Stomach (tissue), 9 donors: Measurements from ENCODE around the gene UCK2. TPM values are rescaled to one million over a fixed set of nuclear protein-coding genes. Genes with fewer than 3 reads are reported as not detected.

Source experiments
- DNase-seq, 2 donors: peaks; one replicate each; pipeline versions ENCODE4 v3.0.0 to v3.0.0-alpha.2; 2013 to 2019
- H3K27ac ChIP-seq, 5 donors: fragments of 200-600 bp in 4 of 5; sonication (generic) in 4 of 5; one replicate each; pipeline ENCODE4 v1.5.1; 2013 to 2019; ENCODE audit warnings: mild to moderate bottlenecking in 1 of 5, moderate library complexity in 1 of 5
- H3K27me3 ChIP-seq, 3 donors: fragments of 200-600 bp; sonication (generic); one replicate each; pipeline ENCODE4 v1.5.1; 2017 to 2019; ENCODE audit warnings: mixed run types in 1 of 3
- H3K36me3 ChIP-seq, 4 donors: fragments of 200-600 bp; sonication (generic); 1 replicate in 3 of 4; 2 replicates in 1 of 4; pipeline ENCODE4 v1.5.1; 2016 to 2019
- H3K4me1 ChIP-seq, 4 donors: fragments of 200-600 bp; sonication (generic); one replicate each; pipeline ENCODE4 v1.5.1; 2016 to 2019
- H3K4me3 ChIP-seq, 4 donors: fragments of 200-600 bp; sonication (generic) in 3 of 4; one replicate each; pipeline ENCODE4 v1.5.1; 2016 to 2019; ENCODE audit warnings: mild to moderate bottlenecking in 1 of 4
- H3K9me3 ChIP-seq, 4 donors: fragments of 200-600 bp; sonication (generic); one replicate each; pipeline ENCODE4 v1.5.1; 2016 to 2019
- CTCF ChIP-seq, 7 experiments: fragments of 450-650 bp in 4 of 7; fragments of 200-600 bp in 3 of 7; sonication (generic) in 3 of 7; IDR thresholded peaks; one replicate each; pipeline ENCODE4 v1.5.1; 2016 to 2019; ENCODE audit warnings: antibody characterized with exemption in 7 of 7, control low read depth in 2 of 7, mild to moderate bottlenecking in 1 of 7
- EP300 ChIP-seq: sonication (generic); formaldehyde crosslinking; IDR thresholded peaks from one replicate; pipeline ENCODE4 v1.6.1; 2017; ENCODE audit warnings: antibody characterized with exemption
- POLR2A ChIP-seq, 4 donors: fragments of 450-650 bp; IDR thresholded peaks; one replicate each; pipeline ENCODE4 v1.6.1; 2016; ENCODE audit warnings: antibody characterized with exemption in 4 of 4, control low read depth in 2 of 4, mild to moderate bottlenecking in 1 of 4, moderate library complexity in 1 of 4
- POLR2AphosphoS5 ChIP-seq, 3 donors: sonication (generic); formaldehyde crosslinking; IDR thresholded peaks; one replicate each; pipeline ENCODE4 v1.6.1; 2016; ENCODE audit warnings: antibody characterized with exemption in 3 of 3
- whole genome bisulfite sequencing, 5 donors: extraction: QIAGEN DNeasy Blood & Tissue Kit in 3 of 5; methylation state at CpG; one replicate each; pipeline versions ENCODE4 v1.1.5 to v1.1.7; 2013 to 2018; 5-methylcytosine and 5-hydroxymethylcytosine counted together
- intact Hi-C: fragments of 100-400 bp; cut with DNase I; formaldehyde crosslinking; loops from one replicate; pipeline ENCODE4 v1.15.1; 2023; ENCODE audit warnings: low total_unique reads
- polyA plus RNA-seq, 3 donors: library from polyadenylated mRNA; stranded (reverse); fragments of 200-250 nt; gene quantifications; one replicate each; pipeline ENCODE4 v1.2.3, GENCODE V29; 2013
- total RNA-seq, 5 donors: library from RNA; depleted of rRNA; stranded (reverse); fragments of >200 nt; gene quantifications; one replicate each; pipeline versions ENCODE4 v1.1.0 to v1.2.3, GENCODE V29; 2014 to 2016
- donor health status: healthy with polysubstance abuse.
- donor health status: Bipolar disorder and iron deficiency.
- donor health status: healthy.

UCK2 gene
- total and polyA plus RNA-seq, 8 donors, result 12.3 to 72.8 (median 30.3) TPM

- Histone ChIP-seq H3K4me3 (no peak overlapping the region), H3K27me3 (no peaks in the 10 kb centered on the region), H3K4me1 (peaks cover 15 to 66% (median 30%) of the 10 kb centered on the region in 4 donors), H3K9me3 (no peaks in the 10 kb centered on the region), H3K36me3 (no peaks in the 10 kb centered on the region), H3K27ac (no peak overlapping the region)
- TF ChIP-seq CTCF (IDR thresholded peaks at IDR 0.05) (no peak), EP300 (no peak), POLR2AphosphoS5 (IDR thresholded peaks at IDR 0.05) (no peak), POLR2A (IDR thresholded peaks at IDR 0.05) (no peak)
- DNase-seq, result no peak
- WGBS, 5 donors, result 81 to 88% (median 83%) methylated on average over 8 of the region's 8 CpGs
- intact Hi-C loops, result no loop called here
These were observed 29.8 kb downstream of the UCK2 start for GRCh38 chr1:165857046-165857801.

- intact Hi-C loops, result no loop called here
- TF ChIP-seq POLR2AphosphoS5 (IDR thresholded peaks at IDR 0.05) (no peak), EP300 (no peak), CTCF (IDR thresholded peaks at IDR 0.05) (no peak), POLR2A (IDR thresholded peaks at IDR 0.05) (no peak)
- Histone ChIP-seq H3K4me1 (peaks cover 15 to 66% (median 37%) of the 10 kb centered on the region in 4 donors), H3K27me3 (no peaks in the 10 kb centered on the region), H3K36me3 (no peaks in the 10 kb centered on the region), H3K9me3 (no peaks in the 10 kb centered on the region), H3K4me3 (no peak overlapping the region), H3K27ac (no peak overlapping the region)
- WGBS, 5 donors, result 26 to 60% (median 42%) methylated on average over 3 of the region's 3 CpGs
- peak in 1 of 2 donors; percentile 51 for DNase-seq
These were observed 31.0 kb downstream of the UCK2 start for GRCh38 chr1:165858364-165858823.

- intact Hi-C loops, result no loop called here
- no peak overlapping the region for H3K27ac ChIP-seq
- TF ChIP-seq POLR2AphosphoS5 (IDR thresholded peaks at IDR 0.05), result no peak
- TF ChIP-seq EP300, result no peak
- TF ChIP-seq CTCF (IDR thresholded peaks at IDR 0.05), result no peak
- TF ChIP-seq POLR2A (IDR thresholded peaks at IDR 0.05), result no peak
- 77 to 82% (median 79%) methylated on average over 10 of the region's 10 CpGs for WGBS, 5 donors
- H3K36me3 ChIP-seq, result no peaks in the 10 kb centered on the region
- H3K9me3 ChIP-seq, result no peaks in the 10 kb centered on the region
- H3K4me1 ChIP-seq, result peaks cover 9 to 58% (median 35%) of the 10 kb centered on the region in 4 donors
- no peak for DNase-seq
- H3K4me3 ChIP-seq, result no peak overlapping the region
- no peaks in the 10 kb centered on the region for H3K27me3 ChIP-seq
These were observed 31.8 kb downstream of the UCK2 start for GRCh38 chr1:165858967-165859845.

GRCh38 chr1:165860065-165860464, 32.7 kb downstream of the UCK2 start:
- no peaks in the 10 kb centered on the region for H3K27me3 ChIP-seq
- TF ChIP-seq POLR2A (IDR thresholded peaks at IDR 0.05) (no peak), EP300 (no peak), POLR2AphosphoS5 (IDR thresholded peaks at IDR 0.05) (no peak), CTCF (IDR thresholded peaks at IDR 0.05) (no peak)
- no peak for DNase-seq
- H3K27ac ChIP-seq, result no peak overlapping the region
- peaks cover 9 to 52% (median 34%) of the 10 kb centered on the region in 4 donors for H3K4me1 ChIP-seq
- 96 to 100% (median 100%) methylated on average over 2 of the region's 2 CpGs for WGBS, 5 donors
- intact Hi-C loops, result no loop called here
- no peak overlapping the region for H3K4me3 ChIP-seq
- H3K9me3 ChIP-seq, result no peaks in the 10 kb centered on the region
- no peaks in the 10 kb centered on the region for H3K36me3 ChIP-seq
